ENCODE results near the gene SLCO4A1.

DNA sequence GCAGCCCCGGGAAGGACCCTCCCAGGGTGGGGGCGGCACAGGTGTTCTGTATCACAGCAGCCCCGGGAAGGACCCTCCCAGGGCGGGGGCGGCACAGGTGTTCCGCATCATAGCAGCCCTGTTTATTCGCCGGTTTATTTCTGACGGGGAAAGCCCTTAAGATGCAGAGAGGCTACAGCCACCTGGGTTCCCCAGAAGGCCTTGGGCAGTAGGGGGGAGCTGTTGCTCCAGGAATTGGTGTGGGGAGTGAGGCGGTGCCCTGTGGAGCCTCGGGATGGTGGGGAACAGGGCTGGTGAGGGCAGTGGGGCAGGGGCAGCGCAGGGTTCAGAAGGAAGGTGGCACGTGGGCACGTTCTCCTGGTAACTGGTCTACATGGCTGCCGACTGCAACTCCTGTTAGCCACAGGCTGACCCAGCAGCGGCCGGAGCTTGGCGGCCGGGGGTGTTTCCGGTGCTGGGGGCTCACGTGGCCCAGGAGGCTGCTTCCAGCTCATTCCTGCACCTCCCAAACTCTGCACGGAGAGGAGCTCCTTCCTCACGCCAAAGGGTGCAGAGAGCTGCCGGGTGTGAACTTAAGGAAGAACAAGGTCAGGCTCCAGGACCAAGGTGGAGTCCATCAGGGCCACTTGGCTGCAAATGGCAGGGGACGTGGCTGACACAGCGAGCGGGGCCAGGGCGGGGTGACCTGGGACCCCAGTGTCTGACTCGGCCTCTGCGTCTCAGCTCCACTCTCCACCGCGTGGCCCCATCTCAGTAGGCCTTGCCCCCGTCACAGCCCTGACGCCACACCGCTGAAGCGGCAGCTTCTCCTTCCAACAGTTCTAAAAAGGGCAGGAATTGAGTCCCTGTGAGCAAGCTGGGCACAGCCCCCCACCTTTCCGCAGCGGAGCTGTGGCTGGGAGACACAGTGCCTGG lies 13.2 kb downstream of the SLCO4A1 start:
- TF ChIP-seq, protein P1, sequence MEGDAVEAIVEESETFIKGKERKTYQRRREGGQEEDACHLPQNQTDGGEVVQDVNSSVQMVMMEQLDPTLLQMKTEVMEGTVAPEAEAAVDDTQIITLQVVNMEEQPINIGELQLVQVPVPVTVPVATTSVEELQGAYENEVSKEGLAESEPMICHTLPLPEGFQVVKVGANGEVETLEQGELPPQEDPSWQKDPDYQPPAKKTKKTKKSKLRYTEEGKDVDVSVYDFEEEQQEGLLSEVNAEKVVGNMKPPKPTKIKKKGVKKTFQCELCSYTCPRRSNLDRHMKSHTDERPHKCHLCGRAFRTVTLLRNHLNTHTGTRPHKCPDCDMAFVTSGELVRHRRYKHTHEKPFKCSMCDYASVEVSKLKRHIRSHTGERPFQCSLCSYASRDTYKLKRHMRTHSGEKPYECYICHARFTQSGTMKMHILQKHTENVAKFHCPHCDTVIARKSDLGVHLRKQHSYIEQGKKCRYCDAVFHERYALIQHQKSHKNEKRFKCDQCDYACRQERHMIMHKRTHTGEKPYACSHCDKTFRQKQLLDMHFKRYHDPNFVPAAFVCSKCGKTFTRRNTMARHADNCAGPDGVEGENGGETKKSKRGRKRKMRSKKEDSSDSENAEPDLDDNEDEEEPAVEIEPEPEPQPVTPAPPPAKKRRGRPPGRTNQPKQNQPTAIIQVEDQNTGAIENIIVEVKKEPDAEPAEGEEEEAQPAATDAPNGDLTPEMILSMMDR (optimal IDR thresholded peaks at IDR 0.05 in 1 of 3, IDR thresholded peaks at IDR 0.05 in 1 of 3, conservative IDR thresholded peaks at IDR 0.05 in 1 of 3; ENCODE audit: extremely low read depth in 1 of 3, insufficient read depth in 2 of 3, low read length in 3 of 3) = no peak
- TF ChIP-seq EZH2 (IDR thresholded peaks at IDR 0.05; ENCODE audit: low read length) = no peak
